GM13977 (cell line): ENCODE data around the gene KLF18.
"Not testable (repeated sequence)": the region's sequence is repeated elsewhere in the genome, so short reads cannot be mapped to it uniquely, and the experiment has no call there.

ENCODE experiments used
- DNase-seq: peaks from one replicate; pipeline ENCODE4 v3.0.0; 2012; ENCODE audit warnings: low spot score
- in situ Hi-C: fragments of 300-500 bp; cut with MboI; formaldehyde crosslinking; loops from one replicate; pipeline ENCODE4 v1.12.0; 2022; ENCODE audit warnings: low sequenced_read_pairs, low pct_unique_long_range_greater_than_20kb, mixed read lengths, inconsistent platforms; ENCODE audit not compliant: unreplicated experiment
- TF ChIP-seq, protein P1 (sequence below): IDR thresholded peaks from 2 replicates; pipeline ENCODE4 v1.5.1; 2012; ENCODE audit warnings: mild to moderate bottlenecking, control low read depth; ENCODE audit not compliant: insufficient read depth; ENCODE audit errors: extremely low read depth, missing control alignments

KLF18 gene

DNA sequence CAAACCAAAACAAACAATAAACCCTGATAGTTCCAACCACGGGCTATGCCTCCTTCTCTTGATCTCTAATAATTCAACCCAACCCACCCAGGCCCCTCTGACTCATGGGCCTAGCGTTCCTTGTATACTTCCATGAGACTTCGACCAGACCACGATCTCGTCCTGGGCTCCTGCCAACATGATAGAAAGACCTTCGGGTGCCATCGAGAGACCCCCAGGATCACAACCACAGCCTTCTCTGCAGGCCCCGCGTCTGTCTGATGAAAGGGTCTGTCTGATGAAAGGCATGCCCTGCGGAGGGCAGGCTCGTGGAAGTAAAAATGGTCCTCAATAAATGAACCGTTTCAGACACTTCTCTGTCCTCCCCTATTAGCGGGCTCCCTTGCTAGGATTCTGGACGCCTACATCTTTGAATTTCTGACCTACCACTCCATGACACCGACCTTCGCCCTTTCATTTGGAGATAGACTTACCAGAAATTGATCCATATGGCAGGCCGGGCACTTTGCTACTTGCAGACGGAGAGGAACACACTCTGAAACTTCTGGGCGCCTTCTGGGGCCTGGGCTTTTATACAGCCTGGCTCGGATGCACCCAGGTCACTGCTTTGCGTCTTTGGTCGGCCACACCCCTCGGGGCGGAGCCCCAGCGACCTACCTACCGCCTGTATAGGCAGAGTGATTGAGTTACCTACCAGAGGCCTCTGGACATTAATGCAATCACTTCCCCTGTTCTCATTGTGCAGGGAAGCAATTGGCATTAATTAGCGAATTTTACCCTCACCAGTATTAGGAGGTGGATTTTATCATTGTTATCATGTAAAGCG lies 5.3 kb upstream of the KLF18 start:
- TF ChIP-seq, protein P1, sequence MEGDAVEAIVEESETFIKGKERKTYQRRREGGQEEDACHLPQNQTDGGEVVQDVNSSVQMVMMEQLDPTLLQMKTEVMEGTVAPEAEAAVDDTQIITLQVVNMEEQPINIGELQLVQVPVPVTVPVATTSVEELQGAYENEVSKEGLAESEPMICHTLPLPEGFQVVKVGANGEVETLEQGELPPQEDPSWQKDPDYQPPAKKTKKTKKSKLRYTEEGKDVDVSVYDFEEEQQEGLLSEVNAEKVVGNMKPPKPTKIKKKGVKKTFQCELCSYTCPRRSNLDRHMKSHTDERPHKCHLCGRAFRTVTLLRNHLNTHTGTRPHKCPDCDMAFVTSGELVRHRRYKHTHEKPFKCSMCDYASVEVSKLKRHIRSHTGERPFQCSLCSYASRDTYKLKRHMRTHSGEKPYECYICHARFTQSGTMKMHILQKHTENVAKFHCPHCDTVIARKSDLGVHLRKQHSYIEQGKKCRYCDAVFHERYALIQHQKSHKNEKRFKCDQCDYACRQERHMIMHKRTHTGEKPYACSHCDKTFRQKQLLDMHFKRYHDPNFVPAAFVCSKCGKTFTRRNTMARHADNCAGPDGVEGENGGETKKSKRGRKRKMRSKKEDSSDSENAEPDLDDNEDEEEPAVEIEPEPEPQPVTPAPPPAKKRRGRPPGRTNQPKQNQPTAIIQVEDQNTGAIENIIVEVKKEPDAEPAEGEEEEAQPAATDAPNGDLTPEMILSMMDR: no peak
- in situ Hi-C loops: no loop called here
- DNase-seq: no peak

DNA sequence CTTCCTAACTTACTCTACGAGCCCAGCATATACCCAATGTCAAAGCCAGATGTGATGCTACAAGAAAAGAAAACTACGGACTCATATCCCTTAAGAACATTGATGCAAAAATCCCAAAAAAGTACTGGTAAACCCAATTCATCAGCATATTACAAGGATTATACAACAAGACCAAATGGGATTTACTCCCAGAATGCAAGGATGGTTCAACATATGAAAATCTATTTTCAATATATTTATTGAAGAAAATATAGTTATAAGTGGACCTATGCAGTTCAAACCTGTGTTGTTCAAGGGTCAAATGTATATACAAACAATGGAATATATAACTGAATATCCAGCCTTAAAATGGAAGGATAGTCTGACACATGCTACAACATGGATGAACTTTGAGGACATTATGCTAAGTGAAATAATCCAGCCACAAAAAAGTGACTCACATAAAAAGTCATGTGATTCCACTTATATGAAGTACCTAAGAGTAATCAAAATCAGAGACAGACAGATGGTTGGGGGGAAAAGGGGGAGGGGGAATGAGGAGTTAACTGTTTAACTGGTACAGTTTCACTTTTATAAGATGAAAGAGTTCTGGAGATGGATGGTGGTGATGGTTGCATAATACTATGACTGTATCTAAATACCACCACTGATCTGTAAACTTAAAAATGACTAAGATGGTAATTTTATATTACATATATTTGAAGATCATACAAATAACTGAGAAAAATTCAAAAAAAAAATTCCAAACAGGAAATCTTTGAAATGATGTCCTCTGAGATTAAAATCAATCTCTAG lies 3.7 kb upstream of the KLF18 start:
- no peak for DNase-seq
- TF ChIP-seq, protein P1: no peak
- in situ Hi-C loops: no loop called here

DNA sequence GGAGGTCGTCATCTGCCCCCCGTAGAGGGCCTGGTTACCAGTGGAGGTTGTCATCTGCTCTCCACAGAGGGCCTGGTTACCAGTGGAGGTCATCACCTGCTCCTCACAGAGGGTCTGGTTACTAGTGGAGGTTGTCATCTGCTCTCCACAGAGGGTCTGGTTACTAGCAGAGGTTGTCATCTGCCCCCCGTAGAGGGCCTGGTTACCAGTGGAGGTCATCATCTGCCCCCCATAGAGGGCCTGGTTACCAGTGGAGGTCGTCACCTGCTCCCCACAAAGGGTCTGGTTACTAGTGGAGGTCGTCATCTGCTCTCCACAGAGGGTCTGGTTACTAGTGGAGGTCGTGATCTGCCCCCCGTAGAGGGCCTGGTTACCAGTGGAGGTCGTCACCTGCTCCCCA lies 1.9 kb downstream of the KLF18 start:
- in situ Hi-C loops, DNase-seq: not testable (repeated sequence)

DNA sequence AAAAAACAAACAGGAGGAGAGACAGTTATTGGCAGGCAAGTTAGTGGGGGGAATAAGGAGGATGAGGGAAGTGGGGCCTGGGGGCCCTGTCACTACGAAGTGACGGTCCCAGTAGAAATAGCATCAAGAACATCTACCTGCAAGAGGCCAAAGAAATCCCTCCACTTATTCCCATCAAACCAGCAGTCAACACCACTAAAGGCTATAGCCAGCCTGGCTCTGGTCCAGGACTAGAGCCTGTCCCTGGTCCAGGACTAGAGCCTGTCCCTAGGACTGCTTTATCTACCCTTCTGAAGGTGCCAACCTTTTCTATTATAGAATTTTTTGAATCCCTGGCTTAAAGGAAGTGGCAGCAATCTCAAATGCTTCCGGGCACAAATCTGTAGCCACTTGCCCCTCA lies 3.2 kb downstream of the KLF18 start:
- in situ Hi-C loops: no loop called here
- TF ChIP-seq, protein P1: no peak

DNA sequence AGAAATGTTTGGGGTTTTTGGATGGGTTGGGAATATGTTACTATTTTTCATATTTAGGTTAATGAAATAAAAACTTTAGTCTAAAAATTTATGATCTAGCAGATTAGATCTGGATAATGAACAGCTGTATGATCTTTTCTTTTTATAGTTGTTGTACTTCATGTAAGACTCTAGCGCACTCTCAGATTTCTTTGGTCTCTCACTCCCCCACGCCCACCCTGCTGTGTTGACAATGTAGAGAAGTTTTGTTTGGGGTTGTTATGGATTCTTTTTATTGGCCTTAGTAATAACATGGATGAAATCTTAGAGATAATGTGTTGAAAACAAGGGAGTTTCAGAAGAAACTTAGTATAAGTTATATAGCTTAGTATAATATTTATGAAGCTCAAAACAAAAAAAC lies 5.5 kb downstream of the KLF18 start:
- in situ Hi-C loops: no loop called here
- DNase-seq: no peak
- TF ChIP-seq, protein P1: no peak

More for the DNA sequence above, 3.2 kb downstream of the KLF18 start:
- no peak for DNase-seq

DNA sequence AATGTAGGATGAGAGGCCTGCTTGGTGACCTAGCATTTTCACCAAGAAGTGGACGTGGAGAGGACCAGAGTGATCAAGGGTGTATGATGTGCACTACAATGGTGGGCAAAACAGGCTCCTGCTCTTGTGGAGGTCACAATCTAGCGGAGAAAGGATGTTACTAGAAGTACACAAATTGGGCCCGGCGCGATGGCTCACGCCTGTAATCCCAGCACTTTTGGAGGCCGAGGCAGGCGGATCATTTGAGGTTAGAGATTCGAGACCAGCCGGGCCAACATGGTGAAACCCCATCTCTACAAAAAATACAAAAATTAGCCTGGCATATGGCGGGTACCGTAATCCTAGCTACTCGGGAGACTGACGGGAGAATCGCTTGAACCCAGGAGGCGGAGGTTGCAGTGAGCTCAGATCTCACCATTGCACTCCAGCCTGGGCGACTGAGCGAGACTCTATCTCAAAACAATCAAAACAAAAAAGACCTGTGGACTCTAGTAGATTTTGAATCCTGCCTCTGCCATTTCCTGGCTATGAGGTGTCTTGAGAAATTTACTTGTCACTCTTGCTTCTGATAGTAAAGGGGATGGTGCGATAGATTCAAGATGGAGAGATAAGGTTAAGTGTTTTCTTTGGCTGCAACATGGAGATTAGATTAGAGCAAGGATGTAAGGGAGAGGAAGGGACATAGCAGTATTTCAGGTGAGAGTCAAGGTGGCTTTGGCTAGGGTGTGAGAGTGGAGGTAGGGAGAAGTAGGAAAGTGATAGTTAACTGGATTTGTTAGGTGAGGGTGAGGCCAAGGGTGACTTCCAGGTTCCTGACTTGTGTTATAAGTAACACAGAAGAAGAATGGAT lies 7.1 kb downstream of the KLF18 start:
- in situ Hi-C loops: no loop called here
- DNase-seq: no peak
- TF ChIP-seq, protein P1: no peak

DNA sequence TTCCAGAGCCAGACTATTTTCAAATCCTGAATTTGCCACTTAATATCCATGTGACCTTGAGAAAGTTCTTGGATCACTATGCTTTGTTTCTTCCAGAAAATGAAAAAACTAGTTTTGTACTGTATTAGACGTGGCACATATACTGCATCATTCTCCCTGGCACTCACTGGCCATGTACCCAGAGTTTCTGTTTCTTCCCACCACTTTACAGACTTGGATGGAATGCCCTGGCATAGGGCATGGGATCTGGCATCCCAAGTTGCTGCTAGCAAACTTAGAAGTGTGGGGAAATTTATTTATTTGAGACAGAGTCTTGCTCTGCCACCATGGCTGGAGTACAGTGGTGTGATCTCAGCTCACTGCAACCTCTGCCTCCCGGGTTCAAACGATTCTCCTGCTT lies 10.0 kb downstream of the KLF18 start:
- no peak for DNase-seq
- TF ChIP-seq, protein P1: no peak
- in situ Hi-C loops: no loop called here
